ENCODE results near the gene DUOXA2.

- TF ChIP-seq RAD21 (IDR thresholded peaks at IDR 0.05; ENCODE audit: low read depth), result no peak
- no peak for TF ChIP-seq USF1 (IDR thresholded peaks at IDR 0.05)
- no peak for TF ChIP-seq EGR1 (IDR thresholded peaks at IDR 0.05)
- no peak for TF ChIP-seq NFIC (IDR thresholded peaks at IDR 0.05)
- no peak for TF ChIP-seq EP300 (IDR thresholded peaks at IDR 0.05; ENCODE audit: borderline replicate concordance)
- TF ChIP-seq TAF1 (IDR thresholded peaks at IDR 0.05; ENCODE audit: low read depth), result no peak
- no peak for TF ChIP-seq FOXM1 (IDR thresholded peaks at IDR 0.05; ENCODE audit: borderline replicate concordance, low read depth)
Measured at GRCh38 chr15:45165536-45165935, 51.4 kb downstream of the DUOXA2 start.
